Pancreas (tissue), 10 donors: ENCODE data around the gene TNFRSF12A. TPM values are rescaled to one million over a fixed set of nuclear protein-coding genes. Genes with fewer than 3 reads are reported as not detected.

ENCODE experiments used
- ATAC-seq, 4 donors: fragments of 200-7000 bp; cut with Tn5 transposase; one replicate each; pipeline versions ENCODE4 v1.8.0 to v1.9.1; 2020; ENCODE audit warnings: mild to moderate bottlenecking in 4 of 4, moderate library complexity in 4 of 4
- DNase-seq, 6 donors: peaks; one replicate each; pipeline ENCODE4 v3.0.0-alpha.2; 2020
- FAIRE-seq: peaks from 2 replicates; lab custom pipeline; 2012; peaks lifted over from hg19 to GRCh38; lab: Jason Lieb, UNC
- H3K27ac ChIP-seq, 4 donors: fragments of 200-600 bp; sonication (generic); 1 replicate in 3 of 4; 2 replicates in 1 of 4; pipeline versions ENCODE4 v1.5.0 to v1.8.0; 2020
- H3K27me3 ChIP-seq, 4 donors: fragments of 200-600 bp; one replicate each; pipeline ENCODE4 v1.8.0; 2021
- H3K36me3 ChIP-seq, 3 donors: fragments of 200-600 bp; sonication (generic) in 1 of 3; one replicate each; pipeline versions ENCODE4 v1.5.0 to v1.8.0; 2020 to 2021
- H3K4me1 ChIP-seq, 3 donors: fragments of 200-600 bp; one replicate each; pipeline ENCODE4 v1.8.0; 2021
- H3K4me3 ChIP-seq, 4 donors: fragments of 200-600 bp; sonication (generic) in 2 of 4; one replicate each; pipeline versions ENCODE4 v1.5.0 to v1.8.0; 2020 to 2021
- H3K9me3 ChIP-seq, 4 donors: fragments of 200-600 bp; one replicate each; pipeline ENCODE4 v1.8.0; 2021
- CTCF ChIP-seq, 4 donors: fragments of 200-600 bp; sonication (generic) in 3 of 4; IDR thresholded peaks; one replicate each; pipeline versions ENCODE4 v1.5.0 to v1.8.0; 2021; ENCODE audit warnings: antibody characterized with exemption in 4 of 4
- WGBS, 2 donors: extraction: QIAGEN DNeasy Blood & Tissue Kit; methylation state at CpG; one replicate each; pipeline ENCODE4 v1.1.7; 2013; 5-methylcytosine and 5-hydroxymethylcytosine counted together
- intact Hi-C, 3 donors: fragments of 100-400 bp; cut with DNase I; formaldehyde crosslinking; loops; one replicate each; pipeline versions ENCODE4 v1.11.1 to v1.14.2; 2022
- polyA plus RNA-seq, 2 donors: library from polyadenylated mRNA; stranded (reverse); fragments of 200-250 nt; gene quantifications; one replicate each; pipeline ENCODE4 v1.2.3, GENCODE V29; 2013
- total RNA-seq, 6 donors: library from RNA; stranded (reverse); fragmentation: NEBNext Ultra II Directional in 4 of 6; extraction: Animal tissue kit (Norgen Biotek cat#: 25700) in 4 of 6; gene quantifications; one replicate each; pipeline versions ENCODE4 v1.2.1 to v1.2.4, GENCODE V29; 2021 to 2023
- donor health status: healthy with polysubstance abuse.
- donor health status: DM: no; HTN: no; CAD: no; lungs with moderate emphysema.
- donor health status: DM: no; HTN: no; CAD: no.
- donor health status: control.
- donor health status: control.
- donor health status: Bipolar disorder and iron deficiency.
- donor health status: DM: yes; HTN: yes; CAD: no.
- donor health status: DM: no; HTN: no; CAD: no.
- donor health status: DM: no; HTN: no; CAD: no.
- donor health status: DM: yes; HTN: yes; CAD: no.

TNFRSF12A gene
- total and polyA plus RNA-seq, 8 donors, result 26.8 to 185 (median 77.4) TPM

DNA sequence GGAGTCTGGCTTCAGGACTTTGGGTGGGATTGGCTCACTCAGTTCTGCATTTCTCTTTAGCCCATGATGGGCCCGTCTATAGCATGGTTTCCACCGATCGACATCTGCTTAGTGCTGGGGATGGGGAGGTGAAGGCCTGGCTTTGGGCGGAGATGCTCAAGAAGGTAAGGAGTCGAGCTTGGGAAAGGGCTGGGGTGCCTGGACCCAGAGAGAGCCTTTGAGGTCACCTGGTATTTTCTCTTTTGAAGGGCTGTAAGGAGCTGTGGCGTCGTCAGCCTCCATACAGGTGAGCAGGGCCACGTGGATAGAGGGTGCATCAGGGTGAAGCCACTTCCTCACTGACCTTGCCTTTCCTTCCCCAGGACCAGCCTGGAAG lies 5.8 kb downstream of the TNFRSF12A start:
- H3K36me3 ChIP-seq, result peaks cover 0 to 9% (median 5%) of the 10 kb centered on the region in 3 donors
- TF ChIP-seq CTCF (IDR thresholded peaks at IDR 0.05), result no peak
- no peaks in the 10 kb centered on the region for H3K9me3 ChIP-seq
- FAIRE-seq (no peak), ATAC-seq (no peak), DNase-seq (peak in 3 of 6 donors; percentile 15 to 44 (median 24))
- peaks cover 15 to 33% (median 24%) of the 10 kb centered on the region in 3 donors for H3K4me1 ChIP-seq
- no peak overlapping the region for H3K4me3 ChIP-seq
- intact Hi-C loops, result no loop called here
- 85 to 86% methylated on average over 8 of the region's 8 CpGs for WGBS, 2 donors
- H3K27ac ChIP-seq, result no peak overlapping the region
- no peaks in the 10 kb centered on the region for H3K27me3 ChIP-seq

- TF ChIP-seq CTCF (IDR thresholded peaks at IDR 0.05), result no peak
- no peak for FAIRE-seq
- H3K27me3 ChIP-seq, result no peaks in the 10 kb centered on the region
- H3K36me3 ChIP-seq, result peaks cover 0 to 6% (median 5%) of the 10 kb centered on the region in 3 donors
- intact Hi-C loops, result no loop called here
- ATAC-seq, result no peak
- WGBS, 2 donors, result 88 to 91% methylated on average over 24 of the region's 24 CpGs
- peaks cover 14 to 33% (median 19%) of the 10 kb centered on the region in 3 donors for H3K4me1 ChIP-seq
- no peak overlapping the region for H3K4me3 ChIP-seq
- H3K9me3 ChIP-seq, result no peaks in the 10 kb centered on the region
- H3K27ac ChIP-seq, result no peak overlapping the region
- peak in 5 of 6 donors; percentile 38 to 84 (median 56) for DNase-seq
These were observed 6.7 kb downstream of the TNFRSF12A start for GRCh38 chr16:3026609-3027488.

- no peak for DNase-seq
- Histone ChIP-seq H3K36me3 (peaks cover 0 to 6% (median 5%) of the 10 kb centered on the region in 3 donors), H3K27me3 (no peaks in the 10 kb centered on the region), H3K9me3 (no peaks in the 10 kb centered on the region), H3K27ac (peak overlapping the region in 1 of 4 donors; percentile 53), H3K4me1 (peaks cover 8 to 28% (median 13%) of the 10 kb centered on the region in 3 donors), H3K4me3 (no peak overlapping the region)
- WGBS, 2 donors, result 84 to 89% methylated on average over 7 to 8 of the region's 8 CpGs
- FAIRE-seq, result no peak
- ATAC-seq, result no peak
- intact Hi-C loops, result no loop called here
- no peak for TF ChIP-seq CTCF (IDR thresholded peaks at IDR 0.05)
These were observed 7.3 kb downstream of the TNFRSF12A start for GRCh38 chr16:3027489-3027795.

DNA sequence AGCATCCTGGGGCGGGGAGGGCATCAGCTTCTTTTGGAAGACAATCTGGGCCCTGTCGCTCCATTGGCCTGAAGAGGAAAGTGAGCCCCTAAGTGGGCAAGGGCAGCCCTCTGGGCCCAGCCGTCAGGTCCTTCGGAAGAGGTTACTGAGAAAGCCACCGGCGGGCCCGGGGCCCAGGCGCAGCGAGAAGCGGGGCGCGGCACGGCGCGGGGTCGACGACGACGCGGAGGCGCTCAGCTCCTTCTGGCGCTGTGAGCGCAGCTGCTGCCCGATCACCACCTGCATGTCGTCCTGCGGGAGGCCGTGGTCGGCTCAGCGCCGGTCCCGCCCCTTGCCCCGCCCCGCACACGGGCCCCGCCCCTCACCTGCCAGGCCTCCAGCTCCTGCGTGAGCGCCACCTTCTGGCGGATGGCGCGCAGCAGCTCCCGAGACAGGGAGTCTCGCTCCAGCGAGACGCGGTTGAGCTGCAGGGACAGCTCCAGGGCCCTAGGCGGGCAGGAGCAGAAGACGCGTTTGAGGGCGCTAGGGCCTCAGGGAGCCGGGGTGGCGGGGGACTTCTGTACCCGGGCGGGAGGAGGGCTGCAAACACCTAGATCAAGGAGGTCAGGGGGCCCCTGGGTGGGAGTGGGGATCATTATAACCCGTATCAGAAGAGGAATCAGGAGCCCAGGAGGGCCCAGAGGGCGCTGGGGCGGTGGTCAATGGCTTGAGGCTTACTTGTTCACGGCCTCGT lies 8.0 kb downstream of the TNFRSF12A start:
- Histone ChIP-seq H3K4me1 (peaks cover 3 to 21% (median 6%) of the 10 kb centered on the region in 3 donors), H3K36me3 (peaks cover 0 to 6% (median 5%) of the 10 kb centered on the region in 3 donors), H3K27me3 (no peaks in the 10 kb centered on the region), H3K27ac (peak overlapping the region in 3 of 4 donors; percentile 53 to 63 (median 53)), H3K9me3 (no peaks in the 10 kb centered on the region), H3K4me3 (no peak overlapping the region)
- ATAC-seq, result peak; percentile 44 to 72 (median 68)
- WGBS, 2 donors, result 12% methylated on average over 42 to 58 of the region's 58 CpGs
- intact Hi-C loops, result no loop called here
- peak; percentile 85 to 99 (median 95) for DNase-seq
- peak; percentile 71 to 85 (median 83) for TF ChIP-seq CTCF (IDR thresholded peaks at IDR 0.05)
- FAIRE-seq, result no peak
